ENCODE results near the gene HPN.

DNA sequence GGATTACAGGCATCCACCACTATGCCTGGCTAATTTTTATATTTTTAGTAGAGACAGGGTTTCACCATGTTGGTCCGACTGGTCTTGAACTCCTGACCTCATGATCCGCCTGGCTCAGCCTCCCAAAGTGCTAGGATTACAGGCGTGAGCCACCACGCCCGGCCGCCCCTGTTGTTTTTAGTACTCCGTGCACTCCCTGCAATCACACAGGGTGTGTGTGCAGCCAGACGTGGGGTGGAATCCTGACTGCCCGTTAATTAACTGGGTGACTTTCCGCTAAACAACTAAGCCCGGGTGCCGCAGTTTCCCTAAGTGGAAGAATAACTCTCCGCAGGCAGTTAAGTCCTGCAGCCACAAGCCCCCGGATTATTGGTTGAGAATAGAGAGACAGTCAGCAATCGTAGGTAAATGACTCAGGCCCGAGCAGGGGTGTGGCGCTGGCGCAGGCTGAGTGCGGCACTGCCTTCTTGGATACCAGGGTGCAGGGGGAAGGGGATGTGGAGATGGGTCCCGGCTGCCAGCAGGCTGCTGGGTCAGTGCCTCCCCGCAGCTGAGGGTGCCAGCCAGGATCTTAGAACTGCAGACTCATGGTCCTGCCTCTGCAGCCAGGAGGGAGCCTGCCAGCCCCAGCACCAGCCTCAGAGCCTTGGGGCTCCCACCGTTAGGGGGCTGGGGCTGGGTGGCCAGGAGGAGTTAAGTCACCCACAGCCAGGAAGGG is 68.0 kb downstream of the HPN start:
- TF ChIP-seq, protein P1, sequence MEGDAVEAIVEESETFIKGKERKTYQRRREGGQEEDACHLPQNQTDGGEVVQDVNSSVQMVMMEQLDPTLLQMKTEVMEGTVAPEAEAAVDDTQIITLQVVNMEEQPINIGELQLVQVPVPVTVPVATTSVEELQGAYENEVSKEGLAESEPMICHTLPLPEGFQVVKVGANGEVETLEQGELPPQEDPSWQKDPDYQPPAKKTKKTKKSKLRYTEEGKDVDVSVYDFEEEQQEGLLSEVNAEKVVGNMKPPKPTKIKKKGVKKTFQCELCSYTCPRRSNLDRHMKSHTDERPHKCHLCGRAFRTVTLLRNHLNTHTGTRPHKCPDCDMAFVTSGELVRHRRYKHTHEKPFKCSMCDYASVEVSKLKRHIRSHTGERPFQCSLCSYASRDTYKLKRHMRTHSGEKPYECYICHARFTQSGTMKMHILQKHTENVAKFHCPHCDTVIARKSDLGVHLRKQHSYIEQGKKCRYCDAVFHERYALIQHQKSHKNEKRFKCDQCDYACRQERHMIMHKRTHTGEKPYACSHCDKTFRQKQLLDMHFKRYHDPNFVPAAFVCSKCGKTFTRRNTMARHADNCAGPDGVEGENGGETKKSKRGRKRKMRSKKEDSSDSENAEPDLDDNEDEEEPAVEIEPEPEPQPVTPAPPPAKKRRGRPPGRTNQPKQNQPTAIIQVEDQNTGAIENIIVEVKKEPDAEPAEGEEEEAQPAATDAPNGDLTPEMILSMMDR (conservative IDR thresholded peaks at IDR 0.05): no peak
- TF ChIP-seq ZFX (IDR thresholded peaks at IDR 0.05): no peak

Data from C4-2B (cell line).